NCI-H2081 (cell line): ENCODE results near the gene SRCIN1.
"Not testable (repeated sequence)": the region's sequence is repeated elsewhere in the genome, so short reads cannot be mapped to it uniquely, and the experiment has no call there.

ENCODE experiments used
- DNase-seq, 2 experiments: peaks; one replicate each; lab custom pipeline; 2025; lab: John Stamatoyannopoulos, UW

The SRCIN1 gene

GRCh38 chr17:38508954-38509771 lies 96.6 kb downstream of the SRCIN1 start:
- DNase-seq: no peak

- DNase-seq: no peak
These were observed 97.2 kb downstream of the SRCIN1 start for GRCh38 chr17:38508570-38508950.

- DNase-seq: no peak
These were observed 97.7 kb downstream of the SRCIN1 start for GRCh38 chr17:38507921-38508569.

- DNase-seq: no peak
These were observed 98.3 kb downstream of the SRCIN1 start for GRCh38 chr17:38507436-38507835.

GRCh38 chr17:38504216-38504615 lies 101.5 kb downstream of the SRCIN1 start:
- DNase-seq: no peak

GRCh38 chr17:38503286-38503913 lies 102.4 kb downstream of the SRCIN1 start:
- not testable (repeated sequence) for DNase-seq

- not testable (repeated sequence) for DNase-seq
These were observed 104.0 kb downstream of the SRCIN1 start for GRCh38 chr17:38501718-38502117.

GRCh38 chr17:38499230-38499629 lies 106.5 kb downstream of the SRCIN1 start:
- not testable (repeated sequence) for DNase-seq

- DNase-seq: no peak
These were observed 107.4 kb downstream of the SRCIN1 start for GRCh38 chr17:38498353-38498752.

GRCh38 chr17:38497656-38498055 lies 108.1 kb downstream of the SRCIN1 start:
- DNase-seq: not testable (repeated sequence)

GRCh38 chr17:38494152-38494551 lies 111.6 kb downstream of the SRCIN1 start:
- not testable (repeated sequence) for DNase-seq

- DNase-seq: peak; percentile 90 to 91
These were observed 113.4 kb downstream of the SRCIN1 start for GRCh38 chr17:38492067-38493040.

GRCh38 chr17:38491346-38492066 lies 114.2 kb downstream of the SRCIN1 start:
- not testable (repeated sequence) for DNase-seq

- not testable (repeated sequence) for DNase-seq
These were observed 116.0 kb downstream of the SRCIN1 start for GRCh38 chr17:38489774-38490173.

- DNase-seq: not testable (repeated sequence)
These were observed 120.0 kb downstream of the SRCIN1 start for GRCh38 chr17:38485681-38486298.

GRCh38 chr17:38485146-38485468 lies 120.6 kb downstream of the SRCIN1 start:
- DNase-seq: no peak

GRCh38 chr17:38484242-38485145 lies 121.3 kb downstream of the SRCIN1 start:
- peak; percentile 81 to 87 for DNase-seq

- not testable (repeated sequence) for DNase-seq
These were observed 123.1 kb downstream of the SRCIN1 start for GRCh38 chr17:38482700-38483043.

- peak; percentile 80 to 91 for DNase-seq
These were observed 123.6 kb downstream of the SRCIN1 start for GRCh38 chr17:38482039-38482699.
